ENCODE data around the gene MS4A4A. TPM values are rescaled to one million over a fixed set of nuclear protein-coding genes. Genes with fewer than 3 reads are reported as not detected.

MS4A4A gene
- total and polyA plus RNA-seq, 2 of the 8 experiments (the other 6 are each of a cell fraction or from before 2014, with no cell fraction given): not detected

DNA sequence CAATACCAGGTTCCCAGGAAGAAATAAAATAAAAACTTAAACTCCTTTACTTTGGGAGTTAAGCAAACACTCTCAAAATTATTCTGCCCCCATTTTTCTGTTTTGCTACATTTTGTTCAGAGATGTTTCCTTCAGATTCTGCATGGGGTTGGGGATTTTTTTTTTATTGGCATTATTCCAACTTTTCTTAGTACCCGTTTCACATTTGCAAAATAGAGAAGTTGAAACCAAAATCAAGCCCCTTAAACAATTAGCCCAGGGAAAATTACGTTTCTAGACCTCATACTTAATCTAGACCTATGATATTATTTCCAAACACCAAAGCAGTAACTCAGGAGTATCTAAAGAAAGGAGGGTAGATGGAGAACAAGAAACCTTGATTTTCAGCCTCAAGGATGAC is 77.3 kb downstream of the MS4A4A start (continued):
- TF ChIP-seq RXRA (IDR thresholded peaks at IDR 0.05; ENCODE audit: insufficient read depth, low read depth, low read length) (no peak), TAF7 (optimal IDR thresholded peaks at IDR 0.05; ENCODE audit: borderline replicate concordance, low read depth, low read length) (no peak), POLR2A (IDR thresholded peaks at IDR 0.05; ENCODE audit: control extremely low read depth in 1 of 2, low read depth in 2 of 2, low read length in 2 of 2) (no peak), ASH2L (IDR thresholded peaks at IDR 0.05; ENCODE audit: low read length) (no peak), CHD1 (IDR thresholded peaks at IDR 0.05; ENCODE audit: low read depth, low read length) (no peak), FOSL1 (IDR thresholded peaks at IDR 0.05; ENCODE audit: insufficient read depth, low read depth, low read length) (no peak)

Other genes starting within 250 kb of the MS4A4A start
- gene OOSP2, start 240.3 kb upstream of the MS4A4A start, total RNA-seq (2021; fragmentation: NEBNext Ultra II Directional; extraction: Animal tissue kit (Norgen Biotek cat#: 25700)): not detected in 2 replicates
- not detected in 2 replicates for gene OOSP2, start 240.3 kb upstream of the MS4A4A start, polyA plus RNA-seq (2011; rRNA removed)
- not detected in 2 replicates for gene MS4A3, start 224.0 kb upstream of the MS4A4A start, total RNA-seq (2021; fragmentation: NEBNext Ultra II Directional; extraction: Animal tissue kit (Norgen Biotek cat#: 25700))
- not detected in 2 replicates for gene MS4A3, start 224.0 kb upstream of the MS4A4A start, polyA plus RNA-seq (2011; rRNA removed)
- gene MS4A2, start 192.0 kb upstream of the MS4A4A start, total RNA-seq (2021; fragmentation: NEBNext Ultra II Directional; extraction: Animal tissue kit (Norgen Biotek cat#: 25700)): not detected in 2 replicates
- not detected in 2 replicates for gene MS4A2, start 192.0 kb upstream of the MS4A4A start, polyA plus RNA-seq (2011; rRNA removed)
- not detected in 2 replicates for gene MS4A6A, start 97.6 kb upstream of the MS4A4A start, total RNA-seq (2021; fragmentation: NEBNext Ultra II Directional; extraction: Animal tissue kit (Norgen Biotek cat#: 25700))
- gene MS4A6A, start 97.6 kb upstream of the MS4A4A start, polyA plus RNA-seq (2011; rRNA removed): not detected in 2 replicates
- not detected in 2 replicates for gene MS4A4E, start 37.5 kb upstream of the MS4A4A start, total RNA-seq (2021; fragmentation: NEBNext Ultra II Directional; extraction: Animal tissue kit (Norgen Biotek cat#: 25700))
- not detected in 2 replicates for gene MS4A4E, start 37.5 kb upstream of the MS4A4A start, polyA plus RNA-seq (2011; rRNA removed)
- not detected in 2 replicates for gene MS4A6E, start 46.6 kb downstream of the MS4A4A start, total RNA-seq (2021; fragmentation: NEBNext Ultra II Directional; extraction: Animal tissue kit (Norgen Biotek cat#: 25700))
- gene MS4A6E, start 46.6 kb downstream of the MS4A4A start, polyA plus RNA-seq (2011; rRNA removed): not detected in 2 replicates
- not detected in 2 replicates for gene MS4A7, start 97.9 kb downstream of the MS4A4A start, total RNA-seq (2021; fragmentation: NEBNext Ultra II Directional; extraction: Animal tissue kit (Norgen Biotek cat#: 25700))
- 0.05 TPM in 1 of 2 replicates, not detected in the other for gene MS4A7, start 97.9 kb downstream of the MS4A4A start, polyA plus RNA-seq (2011; rRNA removed)
- gene MS4A14, start 115.8 kb downstream of the MS4A4A start, total RNA-seq (2021; fragmentation: NEBNext Ultra II Directional; extraction: Animal tissue kit (Norgen Biotek cat#: 25700)): not detected in 2 replicates
- not detected in 2 replicates for gene MS4A14, start 115.8 kb downstream of the MS4A4A start, polyA plus RNA-seq (2011; rRNA removed)
- gene MS4A5, start 148.9 kb downstream of the MS4A4A start, total RNA-seq (2021; fragmentation: NEBNext Ultra II Directional; extraction: Animal tissue kit (Norgen Biotek cat#: 25700)): not detected in 2 replicates
- not detected in 2 replicates for gene MS4A5, start 148.9 kb downstream of the MS4A4A start, polyA plus RNA-seq (2011; rRNA removed)
- gene MS4A1, start 175.2 kb downstream of the MS4A4A start, total RNA-seq (2021; fragmentation: NEBNext Ultra II Directional; extraction: Animal tissue kit (Norgen Biotek cat#: 25700)): not detected in 2 replicates
- not detected in 2 replicates for gene MS4A1, start 175.2 kb downstream of the MS4A4A start, polyA plus RNA-seq (2011; rRNA removed)
- 0.39 TPM in 1 of 2 replicates, not detected in the other for gene MS4A12, start 212.1 kb downstream of the MS4A4A start, total RNA-seq (2021; fragmentation: NEBNext Ultra II Directional; extraction: Animal tissue kit (Norgen Biotek cat#: 25700))
- gene MS4A12, start 212.1 kb downstream of the MS4A4A start, polyA plus RNA-seq (2011; rRNA removed): 0.14 and 0.24 TPM in 2 replicates
- gene MS4A13, start 234.7 kb downstream of the MS4A4A start, total RNA-seq (2021; fragmentation: NEBNext Ultra II Directional; extraction: Animal tissue kit (Norgen Biotek cat#: 25700)): not detected in 2 replicates
- not detected in 2 replicates for gene MS4A13, start 234.7 kb downstream of the MS4A4A start, polyA plus RNA-seq (2011; rRNA removed)